ENCODE measurements around the gene C19orf44.

Gene C19orf44

GRCh38 chr19:16518483-16519229 lies 22.5 kb downstream of the C19orf44 start:
- DNase-seq, result no peak

GRCh38 chr19:16519230-16519687 lies 23.1 kb downstream of the C19orf44 start:
- DNase-seq, result no peak

- DNase-seq, result no peak
Observed at GRCh38 chr19:16520074-16520973, 24.1 kb downstream of the C19orf44 start.

GRCh38 chr19:16520986-16521624 lies 24.9 kb downstream of the C19orf44 start:
- no peak for DNase-seq

GRCh38 chr19:16521715-16522289 lies 25.6 kb downstream of the C19orf44 start:
- no peak for DNase-seq

- DNase-seq, result no peak
Observed at GRCh38 chr19:16522559-16523377, 26.6 kb downstream of the C19orf44 start.

- no peak for DNase-seq
Observed at GRCh38 chr19:16524991-16525734, 29.0 kb downstream of the C19orf44 start.

- no peak for DNase-seq
Observed at GRCh38 chr19:16525751-16526481, 29.7 kb downstream of the C19orf44 start.

- DNase-seq, result no peak
Observed at GRCh38 chr19:16527334-16527935, 31.2 kb downstream of the C19orf44 start.

GRCh38 chr19:16527971-16528521 lies 31.9 kb downstream of the C19orf44 start:
- DNase-seq, result peak; percentile 61

- no peak for DNase-seq
Observed at GRCh38 chr19:16529466-16530144, 33.4 kb downstream of the C19orf44 start.

GRCh38 chr19:16530540-16531379 lies 34.6 kb downstream of the C19orf44 start:
- DNase-seq, result no peak

- no peak for DNase-seq
Observed at GRCh38 chr19:16531380-16531669, 35.1 kb downstream of the C19orf44 start.

- no peak for DNase-seq
Observed at GRCh38 chr19:16532440-16533234, 36.4 kb downstream of the C19orf44 start.

GRCh38 chr19:16535381-16535780 lies 39.2 kb downstream of the C19orf44 start:
- no peak for DNase-seq

- DNase-seq, result no peak
Observed at GRCh38 chr19:16536130-16536529, 39.9 kb downstream of the C19orf44 start.

- DNase-seq, result no peak
Observed at GRCh38 chr19:16537111-16537510, 40.9 kb downstream of the C19orf44 start.

- DNase-seq, result no peak
Observed at GRCh38 chr19:16540948-16541347, 44.8 kb downstream of the C19orf44 start.
